CD4-positive, alpha-beta T cell treated with Interleukin-6 for 4 hours (primary cell): Measurements from ENCODE around the gene PSORS1C1.
A peak's percentile ranks its signal among the peaks of the same experiment; 100 is the strongest.
"Not testable (repeated sequence)": the region's sequence is repeated elsewhere in the genome, so short reads cannot be mapped to it uniquely, and the experiment has no call there.

Source experiments
- DNase-seq: peaks from one replicate; pipeline ENCODE4 v3.0.0-alpha.2; 2020; ENCODE audit warnings: mixed read lengths

PSORS1C1 gene

GRCh38 chr6:31114541-31114878 is at the start of gene PSORS1C1:
Gene PSORS1C1 (plus strand): TSS chr6:31114800. CDS start chr6:31129633, 14,833 bp downstream.
- DNase-seq = no peak

DNA sequence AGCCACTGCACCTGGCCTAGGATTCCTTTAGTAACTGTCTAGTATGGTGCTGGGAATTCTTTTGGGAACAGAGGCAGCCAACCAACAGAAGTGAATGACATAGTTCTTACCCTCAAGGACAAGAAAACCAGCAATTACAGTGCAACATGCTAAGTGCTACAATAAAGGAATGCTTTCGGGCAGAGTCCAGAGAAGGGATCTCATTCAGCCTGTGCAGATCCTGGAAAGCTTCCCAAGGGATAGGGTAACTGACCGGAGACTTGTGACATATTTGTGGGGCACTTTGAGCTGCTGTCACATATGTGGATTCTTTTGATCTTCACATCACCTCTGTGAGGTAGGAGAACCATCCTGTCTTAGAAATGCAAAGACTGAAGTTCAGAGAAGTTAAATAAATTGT is 49.0 kb upstream of the PSORS1C1 start:
- no peak for DNase-seq

GRCh38 chr6:31067028-31067427 is 47.6 kb upstream of the PSORS1C1 start:
- not testable (repeated sequence) for DNase-seq

DNA sequence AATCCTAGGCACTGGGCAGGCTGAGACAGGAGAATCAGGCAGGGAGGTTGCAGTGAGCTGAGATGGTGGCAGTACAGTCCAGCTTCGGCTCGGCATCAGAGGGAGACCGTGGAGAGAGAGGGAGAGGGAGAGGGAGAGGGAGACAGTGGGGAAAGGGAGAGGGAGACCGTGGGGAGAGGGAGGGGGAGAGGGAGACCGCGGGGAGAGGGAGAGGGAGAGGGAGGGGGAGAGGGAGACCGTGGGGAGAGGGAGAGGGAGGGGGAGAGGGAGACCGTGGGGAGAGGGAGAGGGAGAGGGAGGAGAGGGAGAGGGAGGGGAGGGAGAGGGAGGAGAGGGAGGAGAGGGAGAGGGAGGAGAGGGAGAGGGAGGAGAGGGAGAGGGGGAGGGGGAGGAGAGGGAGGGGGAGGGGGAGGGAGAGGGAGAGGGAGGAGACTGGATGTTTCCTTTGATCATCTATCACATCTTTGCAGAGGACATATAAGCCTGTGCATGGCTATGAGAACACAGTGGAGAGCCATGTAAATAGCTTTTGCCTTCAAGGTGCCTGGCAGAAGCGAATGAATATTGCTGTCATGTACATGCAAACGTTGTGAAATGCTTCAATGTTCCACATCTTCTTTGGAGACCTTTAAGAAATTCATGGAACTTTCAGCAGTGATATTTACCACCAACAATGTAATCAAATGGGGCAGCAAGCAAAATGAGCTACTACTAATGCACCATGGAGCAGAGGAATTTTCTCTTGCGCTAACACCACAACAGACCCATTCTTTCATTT is 46.5 kb upstream of the PSORS1C1 start:
- not testable (repeated sequence) for DNase-seq

- DNase-seq = peak; percentile 79
Measured at GRCh38 chr6:31068669-31069340, 45.8 kb upstream of the PSORS1C1 start.

DNA sequence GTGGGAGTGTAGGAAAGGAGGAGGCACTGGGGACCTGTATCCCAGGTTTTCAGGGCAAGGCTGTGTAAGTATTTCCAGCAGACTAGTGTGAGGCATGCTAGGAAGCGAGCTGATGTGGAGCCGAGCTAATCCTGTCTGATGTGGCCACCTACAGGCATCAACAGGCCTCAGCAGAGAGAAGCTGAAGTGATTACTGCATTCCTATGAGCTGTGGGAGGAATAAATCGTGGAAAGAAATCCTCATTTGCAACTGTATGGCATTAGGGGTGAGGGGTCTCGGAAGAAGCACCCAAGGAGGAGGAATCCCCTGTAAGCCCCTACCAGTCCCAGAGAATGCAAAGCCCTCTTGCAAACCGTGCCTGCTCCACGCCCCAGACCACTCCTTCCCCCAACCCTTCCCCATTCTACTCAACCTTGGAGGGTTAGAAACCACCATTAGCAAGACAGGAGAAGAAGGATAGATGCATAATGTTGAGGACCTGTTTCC is 43.8 kb upstream of the PSORS1C1 start:
- DNase-seq = no peak

DNA sequence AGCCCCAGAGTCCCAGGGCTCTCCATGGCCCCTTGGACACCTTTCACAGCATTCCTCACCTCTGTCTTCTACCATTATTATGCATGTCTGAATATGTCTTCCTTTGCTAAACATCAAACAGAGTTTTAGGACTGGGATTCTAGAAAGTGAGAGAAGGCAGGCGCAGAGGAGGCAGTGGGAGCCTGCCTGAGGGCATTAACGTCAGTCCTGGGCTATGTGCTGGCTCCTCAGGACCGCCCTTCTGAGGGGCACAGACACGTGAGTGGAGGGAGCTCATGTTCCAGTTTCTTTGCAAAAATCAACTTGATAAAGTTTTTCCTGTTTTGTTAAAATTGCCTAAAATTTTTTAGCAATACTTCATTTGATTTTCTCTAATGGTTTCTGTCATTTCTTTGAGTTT is 40.2 kb upstream of the PSORS1C1 start:
- no peak for DNase-seq

GRCh38 chr6:31075528-31075927 is 39.1 kb upstream of the PSORS1C1 start:
- DNase-seq = no peak

DNA sequence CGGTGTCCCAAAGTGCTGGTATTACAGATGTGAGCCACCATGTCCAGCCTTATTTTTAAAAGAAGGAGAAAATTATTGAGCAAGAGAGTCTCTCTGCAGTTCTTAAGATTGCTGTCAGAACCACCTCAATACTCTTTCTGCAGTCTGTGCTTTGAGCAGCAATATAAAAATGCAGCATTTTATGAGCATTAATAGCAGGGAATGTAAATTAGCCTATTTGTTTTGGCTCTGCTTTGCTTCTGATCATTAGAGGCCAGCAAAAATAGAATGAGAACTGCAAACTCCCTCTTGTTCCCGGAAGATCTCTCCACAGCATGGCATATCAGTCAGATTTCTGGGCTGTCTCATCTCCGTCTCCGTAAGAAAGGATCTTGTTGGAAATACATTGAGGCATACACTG is 38.0 kb upstream of the PSORS1C1 start:
- no peak for DNase-seq

- DNase-seq = peak; percentile 77
Measured at GRCh38 chr6:31079656-31080261, 34.8 kb upstream of the PSORS1C1 start.

- no peak for DNase-seq
Measured at GRCh38 chr6:31081872-31082271, 32.7 kb upstream of the PSORS1C1 start.

- DNase-seq = peak; percentile 54
Measured at GRCh38 chr6:31083742-31084354, 30.8 kb upstream of the PSORS1C1 start.

- no peak for DNase-seq
Measured at GRCh38 chr6:31086788-31087440, 27.7 kb upstream of the PSORS1C1 start.

- peak; percentile 93 for DNase-seq
Measured at GRCh38 chr6:31087494-31088089, 27.0 kb upstream of the PSORS1C1 start.

DNA sequence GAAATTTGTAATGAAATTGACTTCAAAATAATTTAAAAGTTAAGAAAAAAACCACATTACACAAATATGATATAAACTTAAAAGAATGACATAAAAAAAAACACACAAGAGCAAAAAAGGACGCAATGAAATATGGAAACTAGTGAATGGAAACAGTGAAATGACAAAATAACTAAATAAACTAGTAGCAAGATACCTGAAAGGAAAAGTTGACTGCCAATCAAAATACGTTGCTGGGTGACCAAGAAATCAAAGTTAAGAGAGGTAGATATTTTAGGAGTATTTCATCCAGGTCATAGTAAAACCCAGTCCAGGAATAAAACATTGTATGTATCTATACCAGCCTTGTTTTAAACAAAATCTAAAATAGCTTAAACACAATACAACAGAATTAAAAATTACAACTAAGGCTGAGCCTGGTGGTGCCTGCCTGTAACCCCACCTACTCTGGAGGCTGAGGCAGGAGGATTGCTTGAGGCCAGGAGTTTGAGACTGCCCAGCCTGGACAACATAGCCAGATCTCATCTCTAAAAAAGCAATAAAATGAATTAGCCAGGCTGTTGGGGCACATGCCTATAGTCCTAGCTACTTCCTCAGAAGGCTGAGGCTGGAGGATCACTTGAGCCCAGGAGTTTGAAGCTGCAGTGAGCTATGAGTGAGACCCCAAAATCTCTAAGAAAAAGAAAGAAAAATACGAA is 24.2 kb upstream of the PSORS1C1 start:
- DNase-seq = no peak

GRCh38 chr6:31090973-31091364 is 23.6 kb upstream of the PSORS1C1 start:
- no peak for DNase-seq

DNA sequence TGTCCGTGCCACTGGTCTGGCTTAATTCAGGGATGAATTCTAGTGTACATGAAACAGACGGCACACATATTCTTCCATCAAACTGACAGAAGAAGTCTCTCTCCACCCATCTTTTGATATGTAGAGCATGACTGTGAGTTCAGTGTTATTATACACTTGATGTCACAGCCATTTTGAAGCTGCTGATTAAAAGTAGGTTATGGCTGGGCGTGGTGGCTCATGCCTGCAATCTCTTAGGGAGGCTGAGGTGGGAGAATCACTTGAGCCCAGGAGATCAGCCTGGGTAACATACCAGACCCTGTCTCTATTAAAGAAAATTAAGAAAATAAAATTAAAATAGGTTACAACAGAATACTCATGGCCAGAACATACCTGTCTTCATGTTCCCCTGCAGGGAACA is 22.9 kb upstream of the PSORS1C1 start:
- no peak for DNase-seq

DNA sequence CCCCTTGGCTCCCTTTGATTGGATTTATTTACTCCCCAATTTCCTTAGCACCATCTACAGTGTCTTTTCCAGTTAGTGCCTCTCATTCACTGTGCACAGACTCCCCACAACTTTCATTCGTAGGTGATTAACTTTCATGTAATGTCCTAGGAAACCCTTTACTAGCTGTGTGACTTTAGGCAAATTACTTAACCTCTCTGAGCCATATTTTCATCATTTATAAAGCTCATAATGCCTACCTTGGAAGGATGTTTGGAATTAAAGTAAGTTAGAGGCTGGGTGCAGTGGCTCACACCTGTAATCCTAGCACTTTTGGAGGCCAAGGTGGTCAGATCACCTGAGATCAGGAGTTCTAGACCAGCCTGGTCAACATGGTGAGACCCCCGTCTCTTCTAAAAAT is 22.4 kb upstream of the PSORS1C1 start:
- no peak for DNase-seq

DNA sequence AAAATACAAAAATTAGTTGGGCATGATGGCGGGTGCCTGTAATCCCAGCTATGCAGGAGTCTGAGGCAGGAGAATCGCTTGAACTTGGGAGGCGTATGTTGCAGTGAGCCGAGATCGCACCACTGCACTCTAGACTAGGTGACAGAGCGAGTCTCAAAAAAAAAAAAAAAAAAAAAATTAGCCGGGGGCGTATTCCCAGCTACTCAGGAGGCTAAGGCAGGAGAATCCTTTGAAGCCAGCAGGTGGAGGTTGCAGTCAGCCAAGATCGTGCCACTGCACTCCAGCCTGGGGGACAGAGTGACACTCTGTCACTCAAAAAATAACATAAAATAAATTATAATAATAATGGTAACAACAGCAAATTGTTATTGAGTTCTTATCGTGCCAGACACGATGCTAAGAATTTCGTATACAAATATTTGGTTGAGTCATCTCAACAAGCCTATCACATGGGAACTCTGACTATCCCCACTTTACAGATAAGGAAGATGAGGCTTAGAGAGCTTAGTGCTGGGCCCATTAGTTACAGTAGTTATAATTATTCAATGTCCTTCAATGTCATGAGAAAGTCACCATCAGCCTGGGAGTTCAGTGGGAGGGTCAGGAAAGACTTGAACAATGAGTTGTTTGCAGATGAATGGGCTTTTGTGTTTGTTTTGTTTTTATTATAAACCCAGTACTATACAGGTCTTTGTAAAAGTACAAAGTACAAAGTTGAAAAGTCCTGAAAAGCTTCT is 21.7 kb upstream of the PSORS1C1 start:
- no peak for DNase-seq

- DNase-seq = peak; percentile 76
Measured at GRCh38 chr6:31094389-31094881, 20.2 kb upstream of the PSORS1C1 start.

- DNase-seq = no peak
Measured at GRCh38 chr6:31096215-31096614, 18.4 kb upstream of the PSORS1C1 start.
